PC-3 (cell line): ENCODE results near the gene TOMM40. TPM values are rescaled to one million over a fixed set of nuclear protein-coding genes. Genes with fewer than 3 reads are reported as not detected.
A peak's percentile ranks its signal among the peaks of the same experiment; 100 is the strongest.

Experiments used
- ATAC-seq: fragments of 200-7000 bp; cut with Tn5 transposase; 2 replicates; pipeline ENCODE4 v1.9.1; 2020; ENCODE audit warnings: mild to moderate bottlenecking, moderate library complexity
- Bru-seq: library from RNA; stranded (reverse); fragments of 400-500 nt; gene quantifications from one replicate; lab custom pipeline; 2021; lab: Mats Ljungman, UMichigan
- BruChase-seq, 2 experiments: library from RNA; stranded (reverse); fragments of 400-500 nt; gene quantifications; one replicate each; lab custom pipeline; 2021; lab: Mats Ljungman, UMichigan
- BruUV-seq: library from RNA; stranded (reverse); fragments of 400-500 nt; replicated peaks from 2 replicates; lab custom pipeline; 2021; lab: Mats Ljungman, UMichigan
- CTCF ChIA-PET: fragments of 300-600 bp; sonication (Branson Sonifier 250); formaldehyde crosslinking; loops from one replicate; lab custom pipeline; 2022; ENCODE audit warnings: antibody characterized with exemption; lab: Charles Lee
- POLR2A ChIA-PET: fragments of 300-600 bp; sonication (Branson Sonifier 250); formaldehyde crosslinking; loops from one replicate; lab custom pipeline; 2022; ENCODE audit warnings: antibody characterized with exemption; ENCODE audit not compliant: unreplicated experiment; lab: Charles Lee
- DNase-seq: peaks from one replicate; pipeline ENCODE4 v3.0.0-alpha.2; 2015
- H2AFZ ChIP-seq: fragments of 300-600 bp; sonication (generic); 2 replicates; pipeline ENCODE4 v1.6.0; 2016; ENCODE audit warnings: antibody characterized with exemption, low read length
- H3F3A ChIP-seq: fragments of 300-600 bp; sonication (generic); one replicate; pipeline ENCODE4 v1.6.0; 2017; ENCODE audit warnings: antibody characterized with exemption, low read length, control low read depth, mild to moderate bottlenecking; ENCODE audit not compliant: unreplicated experiment
- H3K27ac ChIP-seq: fragments of 300-600 bp; sonication (generic); 2 replicates; pipeline ENCODE4 v1.5.1; 2016; ENCODE audit warnings: mild to moderate bottlenecking, low read length
- H3K27me3 ChIP-seq: fragments of 300-600 bp; sonication (generic); 2 replicates; pipeline ENCODE4 v1.6.1; 2016; ENCODE audit warnings: low read length, mixed read lengths
- H3K36me3 ChIP-seq: fragments of 300-600 bp; sonication (generic); 2 replicates; pipeline ENCODE4 v1.6.1; 2016; ENCODE audit warnings: low read depth, mixed run types, low read length, mixed read lengths
- H3K4me1 ChIP-seq: fragments of 300-600 bp; sonication (generic); 2 replicates; pipeline ENCODE4 v1.5.1; 2016; ENCODE audit warnings: low read length; ENCODE audit not compliant: insufficient read depth
- H3K4me2 ChIP-seq: fragments of 300-600 bp; sonication (generic); 2 replicates; pipeline ENCODE4 v1.6.0; 2016; ENCODE audit warnings: low read length
- H3K4me3 ChIP-seq: fragments of 300-600 bp; sonication (generic); 2 replicates; pipeline ENCODE4 v1.5.1; 2016; ENCODE audit warnings: mild to moderate bottlenecking, low read length, mixed read lengths
- H3K79me2 ChIP-seq: fragments of 300-600 bp; sonication (generic); 2 replicates; pipeline ENCODE4 v1.6.1; 2017; ENCODE audit warnings: low read length, mixed read lengths
- H3K9ac ChIP-seq: fragments of 300-600 bp; sonication (generic); 2 replicates; pipeline ENCODE4 v1.6.0; 2016; ENCODE audit warnings: mild to moderate bottlenecking, low read length
- H3K9me2 ChIP-seq: fragments of 300-600 bp; sonication (generic); replicated peaks from 2 replicates; pipeline ENCODE4 v1.6.1; 2016; ENCODE audit warnings: mixed run types, low read length, mixed read lengths
- H3K9me3 ChIP-seq: fragments of 300-600 bp; sonication (generic); 2 replicates; pipeline ENCODE4 v1.6.1; 2016; ENCODE audit warnings: low read length, mixed read lengths
- H4K20me1 ChIP-seq: fragments of 300-600 bp; sonication (generic); 2 replicates; pipeline ENCODE4 v1.6.1; 2016; ENCODE audit warnings: low read length, mixed read lengths
- CTCF ChIP-seq: fragments of 300-600 bp; sonication (generic); conservative IDR thresholded peaks from 2 replicates; pipeline ENCODE4 v1.5.1; 2017; ENCODE audit warnings: antibody characterized with exemption, low read depth, mild to moderate bottlenecking, low read length
- EZH2 ChIP-seq: fragments of 300-600 bp; sonication (generic); IDR thresholded peaks from one replicate; pipeline ENCODE4 v1.6.1; 2017; ENCODE audit warnings: antibody characterized with exemption, mild to moderate bottlenecking, low read length; ENCODE audit not compliant: unreplicated experiment
- EZH2phosphoT487 ChIP-seq: fragments of 300-600 bp; sonication (generic); IDR thresholded peaks from 2 replicates; pipeline ENCODE4 v1.6.1; 2018; ENCODE audit warnings: mild to moderate bottlenecking, antibody characterized with exemption, low read length, borderline replicate concordance
- intact Hi-C: fragments of 100-400 bp; cut with micrococcal nuclease; formaldehyde crosslinking; loops from 2 replicates; pipeline ENCODE4 v1.9.0; 2023
- long read RNA-seq: library from polyadenylated mRNA; unstranded; transcript quantifications from one replicate; pipeline ENCODE4 v2.0.0, GENCODE V29; 2021; ENCODE audit not compliant: unreplicated experiment
- total RNA-seq: library from RNA; depleted of rRNA; stranded (reverse); fragments of >200 nt; gene quantifications from 2 replicates; pipeline ENCODE4 v1.2.3, GENCODE V29; 2014; rRNA removed

Gene TOMM40
- total RNA-seq (190 and 201 TPM in 2 replicates), Bru-seq, nascent RNA (percentile 70 among the genes with signal in this experiment), BruChase-seq, experiment 1, labeled RNA remaining after a 6-hour chase (percentile 87 among the genes with signal in this experiment), BruChase-seq, experiment 2, labeled RNA remaining after a 2-hour chase (percentile 73 among the genes with signal in this experiment)
- long read RNA-seq, transcript TOMM40-201 (10 exons, 1,707 nt): minor isoform, 21 of 211 reads
- long read RNA-seq, transcript TOMM40-203 (9 exons, 1,725 nt): minor isoform, 40 of 211 reads
- long read RNA-seq, transcript TOMM40-202 (10 exons, 1,709 nt): major isoform, 122 of 211 reads
- long read RNA-seq, partial matches to known transcripts: 6 of 211 reads
- long read RNA-seq, other reads (novel, unspliced or antisense): 21 of 211 reads

GRCh38 chr19:44891016-44891882, at the start of gene TOMM40:
Gene TOMM40, plus strand, starts transcription at chr19:44891254. Its CDS starts 162 bp downstream, at chr19:44891416.
- H3K4me3 ChIP-seq: peak within 1 kb of the TSS; percentile 99
- ChIA-PET POLR2A (no interaction called here), CTCF (no interaction called here)
- H4K20me1 ChIP-seq: peaks cover 6% of the 10 kb centered on the region; the same call in 1 of the 2 replicates
- BruUV-seq: no TSS peak
- peaks cover 16% of the 10 kb centered on the region for H3K4me1 ChIP-seq
- no peak for DNase-seq
- intact Hi-C loops: loop anchor here (5.0 kb wide), 1 partner anchor 44 kb away; the partner anchor contains the start of gene NECTIN2
- peak within 1 kb of the TSS; percentile 85 for H2AFZ ChIP-seq
- no peak for ATAC-seq
- H3K9ac ChIP-seq: peak within 1 kb of the TSS; percentile 98
- H3K9me3 ChIP-seq: no peaks in the 10 kb centered on the region
- peaks cover 23% of the 10 kb centered on the region for H3K36me3 ChIP-seq
- peak within 1 kb of the TSS; percentile 86 for H3K27ac ChIP-seq
- TF ChIP-seq CTCF: no peak
- no peak for TF ChIP-seq EZH2phosphoT487
- no peak for TF ChIP-seq EZH2
- H3K9me2 ChIP-seq: no peaks in the 10 kb centered on the region
- H3K27me3 ChIP-seq: no peaks in the 10 kb centered on the region
- H3K79me2 ChIP-seq: peaks cover 42% of the 10 kb centered on the region
- H3K4me2 ChIP-seq: peak within 1 kb of the TSS; percentile 100
- no peaks in the 10 kb centered on the region for H3F3A ChIP-seq

DNA sequence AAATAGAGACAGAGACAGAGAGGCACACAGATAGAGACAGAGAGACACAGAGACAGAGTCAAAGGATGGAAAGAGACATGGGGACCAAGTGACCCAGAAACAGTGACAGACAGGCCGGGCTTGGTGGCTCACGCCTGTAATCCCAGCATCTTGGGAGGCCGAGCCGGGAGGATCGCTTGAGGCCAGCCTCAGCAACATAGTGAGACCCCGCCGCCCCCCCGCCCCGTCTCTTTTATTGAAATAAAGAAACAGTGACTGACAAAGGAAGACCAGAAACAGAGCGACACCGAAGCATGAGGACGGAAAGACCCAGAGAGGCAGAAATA, 45.8 kb upstream of the TOMM40 start:
- H3K36me3 ChIP-seq: no peaks in the 10 kb centered on the region
- H3K79me2 ChIP-seq: peaks cover 41% of the 10 kb centered on the region
- peak overlapping the region; percentile 76 for H3K4me3 ChIP-seq
- 0 out of 2 replicates have a peak overlapping the region, but pooled peaks have one; percentile 5 for H3K27ac ChIP-seq
- ChIA-PET CTCF (interaction anchor here (0.6 to 1.0 kb wide), 4 partner anchors 36 to 151 kb away, joined by 4 to 10 read pairs (median 5); partner anchors contain the start of gene BCAM), POLR2A (interaction anchor here (0.6 to 1.2 kb wide), 6 partner anchors 45 to 209 kb away, joined by 5 to 29 read pairs (median 17); no protein-coding TSS in a partner anchor)
- H3K9ac ChIP-seq: peak overlapping the region; percentile 46
- peak overlapping the region; percentile 95 for H3K4me2 ChIP-seq
- H3K4me1 ChIP-seq: peaks cover 14% of the 10 kb centered on the region
- no peak for DNase-seq
- H3K27me3 ChIP-seq: no peaks in the 10 kb centered on the region
- no peaks in the 10 kb centered on the region for H3F3A ChIP-seq
- BruUV-seq: TSS peak; percentile 26
- H2AFZ ChIP-seq: peak overlapping the region; percentile 97
- intact Hi-C loops: loop anchor here (2.0 to 10.0 kb wide), 5 partner anchors 47 to 270 kb away; partner anchors contain the start of gene TOMM40
- no peaks in the 10 kb centered on the region for H3K9me3 ChIP-seq
- ATAC-seq: no peak
- no peaks in the 10 kb centered on the region for H4K20me1 ChIP-seq
- TF ChIP-seq EZH2phosphoT487 (no peak), EZH2 (no peak)
- H3K9me2 ChIP-seq: no peaks in the 10 kb centered on the region
